IMR-90 (cell line): ENCODE measurements around the gene ARHGEF16. TPM values are rescaled to one million over a fixed set of nuclear protein-coding genes. Genes with fewer than 3 reads are reported as not detected.

ENCODE experiments used
- ATAC-seq: fragments of 200-7000 bp; cut with Tn5 transposase; 2 replicates; pipeline ENCODE4 v1.9.1; 2020; ENCODE audit warnings: low read depth, mild to moderate bottlenecking, moderate library complexity
- BruUV-seq: library from RNA; stranded (reverse); fragments of 400-500 nt; replicated peaks from 2 replicates; lab custom pipeline; 2021; lab: Mats Ljungman, UMichigan
- CTCF ChIA-PET: fragments of 300-600 bp; formaldehyde crosslinking; extraction: SDS; loops from one replicate; lab custom pipeline; 2021; ENCODE audit warnings: antibody characterized with exemption; lab: Yijun Ruan, JAX
- POLR2A ChIA-PET: fragments of 300-600 bp; sonication (Branson Sonifier 250); formaldehyde crosslinking; loops from one replicate; lab custom pipeline; 2022; ENCODE audit warnings: antibody characterized with exemption; ENCODE audit not compliant: unreplicated experiment; lab: Charles Lee
- DNase-seq: peaks from one replicate; pipeline ENCODE4 v3.0.0; 2013
- H2AFZ ChIP-seq: replicated peaks from 2 replicates; pipeline ENCODE3; 2013; ENCODE audit warnings: low read length, mild to moderate bottlenecking; ENCODE audit not compliant: poor library complexity
- H2AK5ac ChIP-seq: 2 replicates; pipeline ENCODE4 v1.6.1; 2013; ENCODE audit warnings: low read depth, low read length, inconsistent platforms
- H2AK9ac ChIP-seq: replicated peaks from 2 replicates; pipeline ENCODE3; 2013; ENCODE audit warnings: mild to moderate bottlenecking, low read depth, low read length, moderate library complexity; ENCODE audit not compliant: poor library complexity
- H2BK120ac ChIP-seq: 2 replicates; pipeline ENCODE4 v1.6.1; 2013; ENCODE audit warnings: low read depth, low read length, inconsistent platforms
- H2BK15ac ChIP-seq: 3 replicates; pipeline ENCODE4 v1.6.1; 2013; ENCODE audit warnings: low read depth, low read length, inconsistent platforms
- H2BK20ac ChIP-seq: 2 replicates; pipeline ENCODE4 v1.6.1; 2013; ENCODE audit warnings: low read depth, mild to moderate bottlenecking, inconsistent platforms, low read length, moderate library complexity
- H2BK5ac ChIP-seq: 2 replicates; pipeline ENCODE4 v1.6.1; 2013; ENCODE audit warnings: mild to moderate bottlenecking, low read depth, low read length, inconsistent platforms; ENCODE audit not compliant: poor library complexity, severe bottlenecking
- H3K14ac ChIP-seq: replicated peaks from 2 replicates; pipeline ENCODE4 v1.6.1; 2013; ENCODE audit warnings: low read depth, low read length, inconsistent platforms
- H3K18ac ChIP-seq: 2 replicates; pipeline ENCODE4 v1.6.1; 2013; ENCODE audit warnings: low read depth, low read length, control low read depth
- H3K23ac ChIP-seq: 2 replicates; pipeline ENCODE4 v1.6.1; 2013; ENCODE audit warnings: low read depth, low read length, inconsistent platforms
- H3K27ac ChIP-seq: 2 replicates; pipeline ENCODE4 v1.5.1; 2013; ENCODE audit warnings: mild to moderate bottlenecking, control low read depth, low read length; ENCODE audit not compliant: insufficient read depth
- H3K27me3 ChIP-seq: 2 replicates; pipeline ENCODE4 v1.6.1; 2013; ENCODE audit warnings: low read length; ENCODE audit not compliant: control insufficient read depth, insufficient read depth
- H3K36me3 ChIP-seq: 2 replicates; pipeline ENCODE4 v1.6.1; 2013; ENCODE audit warnings: low read length, mixed read lengths; ENCODE audit not compliant: control insufficient read depth, insufficient read depth
- H3K4ac ChIP-seq: 2 replicates; pipeline ENCODE4 v1.6.1; 2013; ENCODE audit warnings: low read depth, low read length, inconsistent platforms
- H3K4me1 ChIP-seq: 2 replicates; pipeline ENCODE4 v1.6.1; 2013; ENCODE audit warnings: low read length, mixed read lengths; ENCODE audit not compliant: control insufficient read depth, insufficient read depth
- H3K4me2 ChIP-seq: 2 replicates; pipeline ENCODE4 v1.6.1; 2013; ENCODE audit warnings: low read depth, mild to moderate bottlenecking, control low read depth, low read length, moderate library complexity
- H3K4me3 ChIP-seq: 2 replicates; pipeline ENCODE4 v1.5.1; 2013; ENCODE audit warnings: low read depth, mild to moderate bottlenecking, control low read depth, low read length, moderate library complexity; ENCODE audit not compliant: insufficient read depth
- H3K56ac ChIP-seq: 2 replicates; pipeline ENCODE4 v1.6.1; 2013; ENCODE audit warnings: low read length, inconsistent platforms; ENCODE audit not compliant: insufficient read depth; ENCODE audit errors: extremely low read depth
- H3K79me1 ChIP-seq, 2 experiments: 2 replicates each; pipeline ENCODE4 v1.6.1; 2013; ENCODE audit warnings: low read length in 2 of 2, inconsistent platforms in 1 of 2, low read depth in 1 of 2
- H3K9ac ChIP-seq: 2 replicates; pipeline ENCODE4 v1.6.1; 2013; ENCODE audit warnings: low read depth, low read length, control low read depth
- H3K9me1 ChIP-seq: 2 replicates; pipeline ENCODE4 v1.6.1; 2013; ENCODE audit warnings: low read length, inconsistent platforms; ENCODE audit not compliant: insufficient read depth
- H3K9me3 ChIP-seq: 2 replicates; pipeline ENCODE4 v1.6.1; 2013; ENCODE audit warnings: low read length; ENCODE audit not compliant: control insufficient read depth, insufficient read depth
- H4K20me1 ChIP-seq: 2 replicates; pipeline ENCODE4 v1.6.1; 2013; ENCODE audit warnings: low read length, inconsistent platforms; ENCODE audit not compliant: insufficient read depth
- H4K5ac ChIP-seq: 2 replicates; pipeline ENCODE4 v1.6.1; 2013; ENCODE audit warnings: mild to moderate bottlenecking, low read depth, low read length, control low read depth
- H4K8ac ChIP-seq, 2 experiments: 2 replicates each; pipeline ENCODE4 v1.6.1; 2013; ENCODE audit warnings: low read depth in 2 of 2, low read length in 2 of 2, control low read depth in 1 of 2, inconsistent platforms in 1 of 2
- H4K91ac ChIP-seq: 2 replicates; pipeline ENCODE4 v1.6.1; 2013; ENCODE audit warnings: low read depth, low read length, inconsistent platforms; ENCODE audit not compliant: insufficient read depth
- BHLHE40 ChIP-seq: fragments of 150-350 bp; IDR thresholded peaks from 2 replicates; pipeline ENCODE4 v1.6.1; 2016; ENCODE audit warnings: mild to moderate bottlenecking, low read depth, low read length
- CEBPB ChIP-seq: IDR thresholded peaks from 2 replicates; pipeline ENCODE4 v1.6.1; 2012; ENCODE audit warnings: low read depth, low read length, improper control_type of control experiment
- CHD1 ChIP-seq: IDR thresholded peaks from 2 replicates; pipeline ENCODE4 v1.6.1; 2012; ENCODE audit warnings: low read depth, low read length, improper control_type of control experiment
- CTCF ChIP-seq: conservative IDR thresholded peaks from 2 replicates; pipeline ENCODE4 v1.5.1; 2012; ENCODE audit warnings: mild to moderate bottlenecking, low read depth, low read length, improper control_type of control experiment
- ELK1 ChIP-seq: fragments of 150-350 bp; IDR thresholded peaks from 2 replicates; pipeline ENCODE4 v1.6.1; 2016; ENCODE audit warnings: low read depth, mild to moderate bottlenecking, low read length, moderate library complexity, borderline replicate concordance
- FOS ChIP-seq: fragments of 150-350 bp; IDR thresholded peaks from 2 replicates; pipeline ENCODE4 v1.6.1; 2016; ENCODE audit warnings: low read depth, low read length
- MAFK ChIP-seq: IDR thresholded peaks from 2 replicates; pipeline ENCODE4 v1.6.1; 2012; ENCODE audit warnings: low read depth, low read length, improper control_type of control experiment
- MAZ ChIP-seq: IDR thresholded peaks from 2 replicates; pipeline ENCODE4 v1.6.1; 2012; ENCODE audit warnings: low read depth, mild to moderate bottlenecking, low read length, improper control_type of control experiment, moderate library complexity, borderline replicate concordance
- MXI1 ChIP-seq: IDR thresholded peaks from 2 replicates; pipeline ENCODE4 v1.6.1; 2012; ENCODE audit warnings: low read depth, mild to moderate bottlenecking, low read length, moderate library complexity, borderline replicate concordance
- NFE2L2 ChIP-seq: fragments of 150-350 bp; IDR thresholded peaks from 2 replicates; pipeline ENCODE4 v1.6.1; 2016; ENCODE audit warnings: low read depth, mild to moderate bottlenecking, low read length
- POLR2A ChIP-seq: IDR thresholded peaks from 2 replicates; pipeline ENCODE4 v1.6.1; 2012; ENCODE audit warnings: mild to moderate bottlenecking, low read depth, low read length
- RAD21 ChIP-seq: IDR thresholded peaks from 2 replicates; pipeline ENCODE4 v1.6.1; 2012; ENCODE audit warnings: low read length, improper control_type of control experiment
- RCOR1 ChIP-seq: IDR thresholded peaks from 2 replicates; pipeline ENCODE4 v1.6.1; 2012; ENCODE audit warnings: mild to moderate bottlenecking, low read length, improper control_type of control experiment; ENCODE audit not compliant: insufficient replicate concordance
- RFX5 ChIP-seq: IDR thresholded peaks from 2 replicates; pipeline ENCODE4 v1.8.0; 2012; ENCODE audit warnings: low read depth, mild to moderate bottlenecking, low read length, moderate library complexity
- SMC3 ChIP-seq: fragments of 150-350 bp; IDR thresholded peaks from 2 replicates; pipeline ENCODE4 v1.6.1; 2016; ENCODE audit warnings: low read depth, mild to moderate bottlenecking, antibody characterized with exemption, low read length, moderate library complexity
- USF2 ChIP-seq: fragments of 150-350 bp; IDR thresholded peaks from 2 replicates; pipeline ENCODE4 v1.6.1; 2017; ENCODE audit warnings: mild to moderate bottlenecking, antibody characterized with exemption, low read length, low read depth
- WGBS, 2 experiments: methylation state at CpG; one replicate each; pipeline versions ENCODE4 v1.1.5 to v1.1.7; 2013; ENCODE audit warnings: missing lambda C conversion rate in 2 of 2; ENCODE audit not compliant: insufficient read length in 1 of 2; ENCODE audit errors: extremely low coverage in 2 of 2; 5-methylcytosine and 5-hydroxymethylcytosine counted together
- dilution Hi-C: fragments of 300-500 bp; cut with HindIII; formaldehyde crosslinking; loops from one replicate; pipeline ENCODE4 v1.14.3; 2018; ENCODE audit warnings: low sequenced_read_pairs; ENCODE audit not compliant: unreplicated experiment
- in situ Hi-C: fragments of 300-500 bp; cut with MboI; formaldehyde crosslinking; loops from 3 replicates; pipeline ENCODE4 v1.14.3; 2019; ENCODE audit warnings: low sequenced_read_pairs, inconsistent platforms, mixed read lengths
- intact Hi-C: fragments of 100-400 bp; cut with micrococcal nuclease; formaldehyde crosslinking; loops from 2 replicates; pipeline ENCODE4 v1.10.0; 2022
- polyA plus RNA-seq, 3 experiments: library from polyadenylated mRNA; depleted of rRNA; stranded (reverse); fragments of >200 nt; gene quantifications; 2 replicates each; pipeline ENCODE4 v1.2.3, GENCODE V29; 2012; ENCODE audit warnings: low replicate concordance in 1 of 3
- total RNA-seq: library from RNA; depleted of rRNA; stranded (reverse); fragments of >200 nt; gene quantifications from 2 replicates; pipeline ENCODE4 v1.2.3, GENCODE V29; 2012

Gene ARHGEF16
- total and polyA plus RNA-seq, 2 of the 4 experiments (the other 2 are of a cell fraction) = 0.18 to 0.39 TPM

GRCh38 chr1:3481046-3481445, 26.6 kb downstream of the ARHGEF16 start:
- ChIA-PET POLR2A (no interaction called here), CTCF (interaction anchor here (0.7 kb wide), 1 partner anchor 28 kb away, joined by 3 read pairs; no protein-coding TSS in a partner anchor)
- no peaks in the 10 kb centered on the region for H3K36me3 ChIP-seq
- no peak overlapping the region for H2BK15ac ChIP-seq
- BruUV-seq = no TSS peak
- H4K8ac ChIP-seq = no peak overlapping the region
- no peak overlapping the region for H3K9ac ChIP-seq
- no peak overlapping the region for H2AK9ac ChIP-seq
- no peak overlapping the region for H3K18ac ChIP-seq
- TF ChIP-seq BHLHE40 = no peak
- TF ChIP-seq SMC3 = no peak
- no peak for TF ChIP-seq POLR2A
- no peak for TF ChIP-seq CEBPB
- TF ChIP-seq NFE2L2 = no peak
- no peak for TF ChIP-seq RCOR1
- no peak for TF ChIP-seq CTCF
- TF ChIP-seq MXI1 = no peak
- no peak for TF ChIP-seq RFX5
- TF ChIP-seq MAFK = no peak
- TF ChIP-seq ELK1 = no peak
- no peak for TF ChIP-seq RAD21
- TF ChIP-seq FOS = no peak
- no peak for TF ChIP-seq MAZ
- no peak for TF ChIP-seq USF2
- TF ChIP-seq CHD1 = no peak
- no peak overlapping the region for H3K4me3 ChIP-seq
- 60% methylated on average over 6 of the region's 15 CpGs; no CpG with 5 or more reads in 1 of the 2 experiments for WGBS, 2 experiments
- no peak overlapping the region for H3K4me2 ChIP-seq
- H3K27me3 ChIP-seq = peaks cover 2% of the 10 kb centered on the region; the same call in 1 of the 2 replicates
- H3K56ac ChIP-seq = no peak overlapping the region
- H4K20me1 ChIP-seq = no peaks in the 10 kb centered on the region; the same call in 1 of the 2 replicates
- no peak overlapping the region for H2BK20ac ChIP-seq
- no peak overlapping the region for H3K23ac ChIP-seq
- H3K79me1 ChIP-seq = no peaks in the 10 kb centered on the region
- no peaks in the 10 kb centered on the region for H3K9me1 ChIP-seq
- no peak for DNase-seq
- H3K14ac ChIP-seq = no peak overlapping the region
- H3K4ac ChIP-seq = no peak overlapping the region
- H2BK120ac ChIP-seq = no peak overlapping the region
- H2AFZ ChIP-seq = no peak overlapping the region
- no peaks in the 10 kb centered on the region for H3K9me3 ChIP-seq
- in situ Hi-C loops = no loop called here
- H3K27ac ChIP-seq = no peak overlapping the region
- dilution Hi-C loops = no loop called here
- no peak overlapping the region for H2BK5ac ChIP-seq
- ATAC-seq = no peak
- H4K91ac ChIP-seq = no peak overlapping the region
- intact Hi-C loops = no loop called here
- no peak overlapping the region for H4K5ac ChIP-seq
- H3K4me1 ChIP-seq = no peaks in the 10 kb centered on the region
- no peak overlapping the region for H2AK5ac ChIP-seq
